CD4-positive, alpha-beta T cell treated with Interleukin-17A for 1 hour (primary cell): Measurements from ENCODE around the gene ZBTB7B.

Source experiments
- DNase-seq: peaks from one replicate; pipeline ENCODE4 v3.0.0-alpha.2; 2020

Gene ZBTB7B

GRCh38 chr1:155018617-155019348 is 16.2 kb downstream of the ZBTB7B start:
- DNase-seq: no peak

GRCh38 chr1:155019377-155020245 is 17.0 kb downstream of the ZBTB7B start:
- DNase-seq: no peak

- DNase-seq: no peak
Observed at GRCh38 chr1:155022136-155022926, 19.7 kb downstream of the ZBTB7B start.

GRCh38 chr1:155022927-155023236 is 20.3 kb downstream of the ZBTB7B start:
- DNase-seq: no peak

GRCh38 chr1:155023627-155024026 is 21.0 kb downstream of the ZBTB7B start:
- no peak for DNase-seq

GRCh38 chr1:155024315-155024714 is 21.7 kb downstream of the ZBTB7B start:
- no peak for DNase-seq

- DNase-seq: no peak
Observed at GRCh38 chr1:155026154-155026553, 23.6 kb downstream of the ZBTB7B start.

GRCh38 chr1:155026588-155026987 is 24.0 kb downstream of the ZBTB7B start:
- DNase-seq: no peak

- DNase-seq: no peak
Observed at GRCh38 chr1:155029513-155030242, 27.1 kb downstream of the ZBTB7B start.

- DNase-seq: no peak
Observed at GRCh38 chr1:155030243-155030795, 27.7 kb downstream of the ZBTB7B start.

- DNase-seq: no peak
Observed at GRCh38 chr1:155030899-155031298, 28.3 kb downstream of the ZBTB7B start.

- DNase-seq: no peak
Observed at GRCh38 chr1:155032886-155033285, 30.3 kb downstream of the ZBTB7B start.

- no peak for DNase-seq
Observed at GRCh38 chr1:155033524-155033923, 30.9 kb downstream of the ZBTB7B start, which contains the start of the genes DCST1 and DCST2. Gene DCST1, plus strand, starts transcription at chr1:155033824. Its CDS starts 213 bp downstream, at chr1:155034037. Gene DCST2, minus strand, starts transcription at chr1:155033781. Its CDS starts 80 bp downstream, at chr1:155033701.

GRCh38 chr1:155034318-155035208 is 32.0 kb downstream of the ZBTB7B start:
- no peak for DNase-seq

- DNase-seq: no peak
Observed at GRCh38 chr1:155035936-155036335, 33.3 kb downstream of the ZBTB7B start.

- DNase-seq: no peak
Observed at GRCh38 chr1:155037043-155037442, 34.4 kb downstream of the ZBTB7B start.

- DNase-seq: no peak
Observed at GRCh38 chr1:155037851-155038441, 35.3 kb downstream of the ZBTB7B start.

GRCh38 chr1:155038602-155039307 is 36.2 kb downstream of the ZBTB7B start:
- DNase-seq: no peak

- DNase-seq: no peak
Observed at GRCh38 chr1:155039308-155039669, 36.7 kb downstream of the ZBTB7B start.
